HepG2 (cell line): ENCODE data around the gene C1QTNF3. TPM values are rescaled to one million over a fixed set of nuclear protein-coding genes. Genes with fewer than 3 reads are reported as not detected.

Source experiments
- ATAC-seq: fragments of 200-7000 bp; cut with Tn5 transposase; 3 replicates; pipeline ENCODE4 v1.9.1; 2020; ENCODE audit warnings: mild to moderate bottlenecking, moderate library complexity
- BruUV-seq: library from RNA; stranded (reverse); fragments of 400-500 nt; replicated peaks from 2 replicates; lab custom pipeline; 2021; lab: Mats Ljungman, UMichigan
- CTCF ChIA-PET: fragments of 300-600 bp; formaldehyde crosslinking; extraction: SDS; loops from one replicate; lab custom pipeline; 2021; ENCODE audit warnings: low total read pairs, inconsistent platforms, low intra/inter-chr PET ratio; lab: Yijun Ruan, JAX
- POLR2A ChIA-PET: fragments of 350-600 bp; sonication (Branson Sonifier 250); formaldehyde crosslinking; loops from one replicate; lab custom pipeline; 2020; ENCODE audit warnings: antibody characterized with exemption, inconsistent platforms; lab: Yijun Ruan, JAX
- DNase-seq: peaks from one replicate; pipeline ENCODE4 v3.0.0-alpha.2; 2015; ENCODE audit warnings: low spot score
- FAIRE-seq: peaks from 3 replicates; lab custom pipeline; 2011; peaks lifted over from hg19 to GRCh38; lab: Jason Lieb, UNC
- H2AFZ ChIP-seq: one replicate; pipeline ENCODE4 v1.6.1; 2011; ENCODE audit warnings: low read length, inconsistent platforms
- H3K27ac ChIP-seq: fragments of 300-600 bp; 3 replicates; pipeline ENCODE4 v1.8.0; 2011; ENCODE audit warnings: mixed run types, mild to moderate bottlenecking, mixed read lengths, low read length, inconsistent platforms; ENCODE audit not compliant: insufficient read depth; ENCODE audit errors: extremely low read length
- H3K27me3 ChIP-seq, 2 experiments: fragments of 200-600 bp in 1 of 2; 2 replicates in 1 of 2; 3 replicates in 1 of 2; pipeline versions ENCODE4 v1.6.0 to v1.8.0; 2011; ENCODE audit warnings: low read length in 2 of 2, mild to moderate bottlenecking in 2 of 2, moderate library complexity in 2 of 2, inconsistent platforms in 1 of 2; ENCODE audit not compliant: insufficient read depth in 2 of 2, control insufficient read depth in 1 of 2
- H3K36me3 ChIP-seq, 2 experiments: fragments of 200-600 bp in 1 of 2; replicated peaks in 1 of 2; 2 replicates in 1 of 2; 3 replicates in 1 of 2; pipeline versions ENCODE4 v1.5.1 to v1.8.0; 2011; ENCODE audit warnings: low read length in 2 of 2, inconsistent platforms in 1 of 2; ENCODE audit not compliant: insufficient read depth in 2 of 2, control insufficient read depth in 1 of 2
- H3K4me1 ChIP-seq: 2 replicates; pipeline ENCODE4 v1.5.1; 2012; ENCODE audit warnings: low read length, inconsistent platforms; ENCODE audit not compliant: insufficient read depth
- H3K4me2 ChIP-seq: 2 replicates; pipeline ENCODE4 v1.6.0; 2011; ENCODE audit warnings: low read depth, low read length, inconsistent platforms
- H3K4me3 ChIP-seq, 3 experiments: fragments of 200-600 bp in 1 of 3; sonication (generic), shearing (Covaris generic) in 1 of 3; replicated peaks in 1 of 3; 2 replicates each; pipeline ENCODE4 v1.5.1; 2011 to 2016; ENCODE audit warnings: low read length in 3 of 3, inconsistent platforms in 2 of 3, low read depth in 2 of 3, mild to moderate bottlenecking in 2 of 3, control low read depth in 1 of 3, mixed read lengths in 1 of 3; ENCODE audit not compliant: insufficient read depth in 1 of 3
- H3K79me2 ChIP-seq: one replicate; pipeline ENCODE4 v1.6.1; 2011; ENCODE audit warnings: low read length, inconsistent platforms; ENCODE audit not compliant: insufficient read depth
- H3K9ac ChIP-seq: 2 replicates; pipeline ENCODE4 v1.6.0; 2011; ENCODE audit warnings: mild to moderate bottlenecking, low read depth, low read length, inconsistent platforms; ENCODE audit not compliant: insufficient read depth
- H3K9me3 ChIP-seq: 2 replicates; pipeline ENCODE4 v1.5.1; 2012; ENCODE audit warnings: mild to moderate bottlenecking, low read length
- H4K20me1 ChIP-seq: 2 replicates; pipeline ENCODE4 v1.6.0; 2011; ENCODE audit warnings: inconsistent platforms, mild to moderate bottlenecking, low read length, moderate library complexity; ENCODE audit not compliant: insufficient read depth
- MAFF ChIP-seq: IDR thresholded peaks from 2 replicates; pipeline ENCODE4 v1.6.1; 2011; ENCODE audit warnings: low read depth, low read length, improper control_type of control experiment
- MAFK ChIP-seq, 2 experiments: IDR thresholded peaks in 1 of 2; conservative IDR thresholded peaks in 1 of 2; 2 replicates each; pipeline ENCODE4 v1.6.1; 2011; ENCODE audit warnings: improper control_type of control experiment in 2 of 2, low read length in 2 of 2
- SATB2 ChIP-seq: sonication (generic); formaldehyde crosslinking; IDR thresholded peaks from 2 replicates; pipeline ENCODE4 v1.5.0; 2020; ENCODE audit warnings: missing genetic modification reagents
- ZBTB39 ChIP-seq: sonication (generic); formaldehyde crosslinking; IDR thresholded peaks from 2 replicates; pipeline ENCODE4 v1.5.0; 2020; ENCODE audit warnings: missing genetic modification reagents
- ZBTB42 ChIP-seq: sonication (generic); formaldehyde crosslinking; IDR thresholded peaks from 2 replicates; pipeline ENCODE4 v1.5.0; 2020; ENCODE audit warnings: mild to moderate bottlenecking, missing genetic modification reagents
- ZFP37 ChIP-seq: sonication (generic); formaldehyde crosslinking; IDR thresholded peaks from 2 replicates; pipeline ENCODE4 v1.4.0; 2020; ENCODE audit warnings: missing genetic modification reagents, borderline replicate concordance
- WGBS: methylation state at CpG from one replicate; pipeline ENCODE4 v1.1.6; 2017; ENCODE audit warnings: low lambda C conversion rate; 5-methylcytosine and 5-hydroxymethylcytosine counted together
- in situ Hi-C: cut with HindIII; loops from 2 replicates; pipeline ENCODE4 v1.10.0; 2017; ENCODE audit warnings: low pct_unique_long_range_greater_than_20kb; ENCODE audit not compliant: extremely low pct_ligation_motif_present
- intact Hi-C: fragments of 100-400 bp; cut with micrococcal nuclease; formaldehyde crosslinking; loops from one replicate; pipeline ENCODE4 v1.10.0; 2022; ENCODE audit not compliant: unreplicated experiment
- polyA plus RNA-seq, 8 experiments: library from polyadenylated mRNA; depleted of rRNA in 3 of 8; stranded (reverse) in 7 of 8; unstranded in 1 of 8; fragments of >200 nt; fragmentation: Illumina TruSeq in 4 of 8; extraction: Trizol in 4 of 8; gene quantifications; 2 replicates each; pipeline versions ENCODE4 v1.2.1 to v1.2.3, GENCODE V29; 2011 to 2016; ENCODE audit warnings: low read depth in 4 of 8, missing spikeins in 1 of 8, mixed read lengths in 1 of 8; ENCODE audit not compliant: insufficient read depth in 1 of 8
- total RNA-seq, 5 experiments: library from RNA; depleted of rRNA; stranded (reverse); fragments of >200 nt; fragmentation: Illumina TruSeq; extraction: Trizol; gene quantifications; 2 replicates each; pipeline ENCODE4 v1.2.3, GENCODE V29; 2016; ENCODE audit warnings: low read depth in 1 of 5
- TF ChIP-seq, protein P1 (sequence below): IDR thresholded peaks from 2 replicates; pipeline ENCODE4 v1.6.1; 2016; ENCODE audit warnings: low read depth, control low read depth

C1QTNF3 gene
- total and polyA plus RNA-seq, 2 of the 13 experiments (the other 11 are each of a cell fraction or from before 2014, with no cell fraction given), result 3.3 to 10.8 TPM

DNA sequence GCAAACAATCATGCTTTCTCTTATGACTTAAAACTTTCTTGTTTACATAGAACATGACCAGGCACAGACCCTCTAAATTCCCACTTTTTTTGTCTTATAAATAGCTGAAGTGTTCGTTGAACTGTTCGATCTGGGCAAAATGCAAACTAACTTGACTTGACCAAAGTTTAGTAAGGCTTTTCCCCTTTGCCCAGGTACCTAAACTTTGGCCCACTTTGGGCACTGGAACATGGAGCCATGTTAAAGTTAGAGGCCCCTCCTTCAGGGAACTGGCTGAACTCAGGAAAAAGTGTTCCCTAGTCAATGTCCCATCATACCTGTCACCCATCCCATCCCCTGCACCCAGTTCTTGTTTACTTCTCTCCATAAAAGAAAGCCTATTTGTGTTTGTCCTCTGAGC is 25.8 kb downstream of the C1QTNF3 start (continued):
- no peak for TF ChIP-seq ZBTB39

GRCh38 chr5:34016750-34017149 is 26.3 kb downstream of the C1QTNF3 start:
- H2AFZ ChIP-seq, result no peak overlapping the region
- no peaks in the 10 kb centered on the region for H4K20me1 ChIP-seq
- H3K27ac ChIP-seq, result no peak overlapping the region
- H3K36me3 ChIP-seq, result no peaks in the 10 kb centered on the region; a peak in 1 of 5 replicates
- ATAC-seq (no peak), DNase-seq (no peak), FAIRE-seq (no peak)
- intact Hi-C loops (no loop called here), in situ Hi-C loops (no loop called here)
- no peaks in the 10 kb centered on the region for H3K9me3 ChIP-seq
- no TSS peak for BruUV-seq
- TF ChIP-seq MAFF (peak; percentile 96), MAFK (conservative IDR thresholded peaks at IDR 0.05 in 1 of 2, IDR thresholded peaks at IDR 0.05 in 1 of 2; ENCODE audit: low read length in 2 of 2) (peak; percentile 96 to 97), ZFP37 (no peak), ZBTB42 (CRISPR knock-in tag) (no peak), SATB2 (no peak)
- TF ChIP-seq, protein P1, sequence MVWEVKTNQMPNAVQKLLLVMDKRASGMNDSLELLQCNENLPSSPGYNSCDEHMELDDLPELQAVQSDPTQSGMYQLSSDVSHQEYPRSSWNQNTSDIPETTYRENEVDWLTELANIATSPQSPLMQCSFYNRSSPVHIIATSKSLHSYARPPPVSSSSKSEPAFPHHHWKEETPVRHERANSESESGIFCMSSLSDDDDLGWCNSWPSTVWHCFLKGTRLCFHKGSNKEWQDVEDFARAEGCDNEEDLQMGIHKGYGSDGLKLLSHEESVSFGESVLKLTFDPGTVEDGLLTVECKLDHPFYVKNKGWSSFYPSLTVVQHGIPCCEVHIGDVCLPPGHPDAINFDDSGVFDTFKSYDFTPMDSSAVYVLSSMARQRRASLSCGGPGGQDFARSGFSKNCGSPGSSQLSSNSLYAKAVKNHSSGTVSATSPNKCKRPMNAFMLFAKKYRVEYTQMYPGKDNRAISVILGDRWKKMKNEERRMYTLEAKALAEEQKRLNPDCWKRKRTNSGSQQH, result no peak
- H3K9ac ChIP-seq, result no peak overlapping the region
- ChIA-PET CTCF (no interaction called here), POLR2A (interaction anchor here (3.1 kb wide), 1 partner anchor 9 kb away, joined by 14 read pairs; the partner anchor contains the start of gene AMACR)
- no peak overlapping the region for H3K4me3 ChIP-seq
- no peak overlapping the region for H3K4me2 ChIP-seq
- no peaks in the 10 kb centered on the region for H3K27me3 ChIP-seq
- no peaks in the 10 kb centered on the region for H3K79me2 ChIP-seq
- 94% methylated on average over 2 of the region's 2 CpGs for WGBS
- H3K4me1 ChIP-seq, result peaks cover 10% of the 10 kb centered on the region
